HG03045 (cell line): ENCODE measurements around the gene TENM3.
"Not testable (repeated sequence)": the region's sequence is repeated elsewhere in the genome, so short reads cannot be mapped to it uniquely, and the experiment has no call there.

Source experiments
- ATAC-seq: cut with Tn5 transposase; IDR thresholded peaks from one replicate; pipeline ENCODE4 v1.9.1; 2021; ENCODE audit warnings: mild to moderate bottlenecking, moderate library complexity; ENCODE audit not compliant: unreplicated experiment

TENM3 gene

GRCh38 chr4:182227611-182228010 is 15.6 kb upstream of the TENM3 start:
- no peak for ATAC-seq

GRCh38 chr4:182228991-182229577 is 14.1 kb upstream of the TENM3 start:
- ATAC-seq: no peak

GRCh38 chr4:182230256-182230655 is 12.9 kb upstream of the TENM3 start:
- ATAC-seq: no peak

- ATAC-seq: no peak
These were observed 12.1 kb upstream of the TENM3 start for GRCh38 chr4:182231080-182231479.

GRCh38 chr4:182231496-182231895 is 11.7 kb upstream of the TENM3 start:
- ATAC-seq: no peak

GRCh38 chr4:182233310-182234090 is 9.7 kb upstream of the TENM3 start:
- no peak for ATAC-seq

GRCh38 chr4:182235021-182235795 is 8.0 kb upstream of the TENM3 start:
- ATAC-seq: no peak

- ATAC-seq: no peak
These were observed 7.0 kb upstream of the TENM3 start for GRCh38 chr4:182236186-182236585.

GRCh38 chr4:182237010-182237409 is 6.2 kb upstream of the TENM3 start:
- not testable (repeated sequence) for ATAC-seq

- no peak for ATAC-seq
These were observed 4.8 kb upstream of the TENM3 start for GRCh38 chr4:182238355-182238931.

- ATAC-seq: no peak
These were observed 2.8 kb upstream of the TENM3 start for GRCh38 chr4:182240161-182241130.

GRCh38 chr4:182242260-182242659 is 942 bp upstream of the TENM3 start:
- not testable (repeated sequence) for ATAC-seq

- no peak for ATAC-seq
These were observed 415 bp upstream of the TENM3 start for GRCh38 chr4:182242787-182243186.

- ATAC-seq: no peak
These were observed 1.8 kb downstream of the TENM3 start for GRCh38 chr4:182245041-182245440.

- ATAC-seq: no peak
These were observed 2.5 kb downstream of the TENM3 start for GRCh38 chr4:182245541-182246215.

- no peak for ATAC-seq
These were observed 3.4 kb downstream of the TENM3 start for GRCh38 chr4:182246401-182247205.

- ATAC-seq: no peak
These were observed 5.1 kb downstream of the TENM3 start for GRCh38 chr4:182248295-182248694.

GRCh38 chr4:182250446-182250845 is 7.2 kb downstream of the TENM3 start:
- ATAC-seq: no peak

GRCh38 chr4:182251116-182251515 is 7.9 kb downstream of the TENM3 start:
- ATAC-seq: no peak
